Mesenchymal stem cell (in vitro differentiated cells and primary cell): ENCODE results near the gene BCR.

Experiments used
- DNase-seq: peaks from one replicate; pipeline ENCODE4 v3.0.0-alpha.2; 2013
- H2AFZ ChIP-seq: one replicate; pipeline ENCODE4 v1.6.1; 2013; ENCODE audit warnings: low read depth, mild to moderate bottlenecking, control low read depth, inconsistent platforms, low read length, moderate library complexity
- H2AK5ac ChIP-seq: 2 replicates; pipeline ENCODE4 v1.6.1; 2013; ENCODE audit warnings: low read length, moderate library complexity, mild to moderate bottlenecking, inconsistent platforms; ENCODE audit not compliant: severe bottlenecking
- H2BK120ac ChIP-seq: one replicate; pipeline ENCODE4 v1.6.1; 2013; ENCODE audit warnings: low read depth, mild to moderate bottlenecking, inconsistent platforms, low read length, moderate library complexity
- H2BK12ac ChIP-seq, 2 experiments: one replicate each; pipeline ENCODE4 v1.6.1; 2013; ENCODE audit warnings: inconsistent platforms in 2 of 2, low read length in 2 of 2, mild to moderate bottlenecking in 2 of 2, moderate library complexity in 2 of 2, control low read depth in 1 of 2
- H2BK15ac ChIP-seq: one replicate; pipeline ENCODE4 v1.6.1; 2013; ENCODE audit warnings: mild to moderate bottlenecking, low read depth, inconsistent platforms; ENCODE audit not compliant: poor library complexity, severe bottlenecking
- H2BK5ac ChIP-seq: 2 replicates; pipeline ENCODE4 v1.6.1; 2013; ENCODE audit warnings: low read depth, mild to moderate bottlenecking, low read length, control low read depth, inconsistent platforms; ENCODE audit not compliant: poor library complexity, severe bottlenecking
- H3K14ac ChIP-seq, 2 experiments: one replicate each; pipeline ENCODE4 v1.6.1; 2013; ENCODE audit warnings: inconsistent platforms in 2 of 2, low read length in 2 of 2, control low read depth in 1 of 2, mild to moderate bottlenecking in 1 of 2, moderate library complexity in 1 of 2
- H3K18ac ChIP-seq, 2 experiments: one replicate each; pipeline ENCODE4 v1.6.1; 2013; ENCODE audit warnings: inconsistent platforms in 2 of 2, low read length in 2 of 2, control low read depth in 1 of 2, low read depth in 1 of 2, mild to moderate bottlenecking in 1 of 2
- H3K23ac ChIP-seq, 2 experiments: one replicate each; pipeline ENCODE4 v1.6.1; 2013; ENCODE audit warnings: inconsistent platforms in 2 of 2, low read length in 2 of 2, mild to moderate bottlenecking in 2 of 2, moderate library complexity in 2 of 2, control low read depth in 1 of 2
- H3K27ac ChIP-seq: 2 replicates; pipeline ENCODE4 v1.5.1; 2013; ENCODE audit warnings: mild to moderate bottlenecking, moderate library complexity, low read length, control low read depth, inconsistent platforms; ENCODE audit not compliant: poor library complexity, severe bottlenecking
- H3K27me3 ChIP-seq, 2 experiments: 2 replicates each; pipeline versions ENCODE4 v1.6.1 to v1.7.0; 2013; ENCODE audit warnings: low read length in 2 of 2, mild to moderate bottlenecking in 2 of 2, moderate library complexity in 2 of 2, control low read depth in 1 of 2, inconsistent platforms in 1 of 2; ENCODE audit not compliant: control insufficient read depth in 1 of 2, insufficient read depth in 1 of 2
- H3K36me3 ChIP-seq, 2 experiments: 2 replicates each; pipeline versions ENCODE4 v1.6.1 to v1.7.0; 2013; ENCODE audit warnings: low read length in 2 of 2, control low read depth in 1 of 2, inconsistent platforms in 1 of 2, low read depth in 1 of 2, mild to moderate bottlenecking in 1 of 2; ENCODE audit not compliant: insufficient read depth in 2 of 2, control insufficient read depth in 1 of 2
- H3K4ac ChIP-seq, 2 experiments: one replicate each; pipeline ENCODE4 v1.6.1; 2013; ENCODE audit warnings: inconsistent platforms in 2 of 2, low read length in 2 of 2, mild to moderate bottlenecking in 2 of 2, moderate library complexity in 2 of 2, control low read depth in 1 of 2, low read depth in 1 of 2
- H3K4me1 ChIP-seq: 2 replicates; pipeline ENCODE4 v1.6.1; 2013; ENCODE audit warnings: low read depth, low read length, control low read depth; ENCODE audit not compliant: control insufficient read depth, insufficient read depth
- H3K4me2 ChIP-seq: 2 replicates; pipeline ENCODE4 v1.6.1; 2013; ENCODE audit warnings: low read length, mild to moderate bottlenecking, inconsistent platforms; ENCODE audit not compliant: poor library complexity, severe bottlenecking
- H3K4me3 ChIP-seq, 2 experiments: 2 replicates each; pipeline versions ENCODE4 v1.5.1 to v1.7.0; 2013; ENCODE audit warnings: low read length in 2 of 2, mild to moderate bottlenecking in 2 of 2, control low read depth in 1 of 2, low read depth in 1 of 2; ENCODE audit not compliant: insufficient read depth in 1 of 2
- H3K79me1 ChIP-seq: replicated peaks from 2 replicates; pipeline ENCODE4 v1.6.1; 2013; ENCODE audit warnings: mild to moderate bottlenecking, control low read depth, low read length, inconsistent platforms; ENCODE audit not compliant: poor library complexity, severe bottlenecking
- H3K9ac ChIP-seq: 2 replicates; pipeline ENCODE4 v1.7.0; 2013; ENCODE audit warnings: mild to moderate bottlenecking, low read length, moderate library complexity
- H3K9me3 ChIP-seq: 2 replicates; pipeline ENCODE4 v1.7.0; 2013; ENCODE audit warnings: mild to moderate bottlenecking, low read length; ENCODE audit not compliant: control insufficient read depth
- H4K8ac ChIP-seq: one replicate; pipeline ENCODE4 v1.6.1; 2013; ENCODE audit warnings: inconsistent platforms, mild to moderate bottlenecking, low read length, moderate library complexity
- H4K91ac ChIP-seq: one replicate; pipeline ENCODE4 v1.6.1; 2013; ENCODE audit warnings: mild to moderate bottlenecking, low read length, inconsistent platforms
- WGBS: methylation state at CpG from one replicate; pipeline ENCODE4 v1.1.7; 2013; ENCODE audit warnings: mixed read lengths; 5-methylcytosine and 5-hydroxymethylcytosine counted together

BCR gene

GRCh38 chr22:23256171-23256932 lies 76.0 kb downstream of the BCR start:
- no peaks in the 10 kb centered on the region for H3K27me3 ChIP-seq
- no peak overlapping the region for H2AK5ac ChIP-seq
- peaks cover 47% of the 10 kb centered on the region for H3K79me1 ChIP-seq
- no peaks in the 10 kb centered on the region for H3K9me3 ChIP-seq
- H3K36me3 ChIP-seq, result peaks cover 33 to 61% of the 10 kb centered on the region in 2 experiments
- H2AFZ ChIP-seq, result no peak overlapping the region
- H4K8ac ChIP-seq, result no peak overlapping the region
- H3K27ac ChIP-seq, result no peak overlapping the region
- no peak overlapping the region for H3K4me3 ChIP-seq
- no peak for DNase-seq
- no peak overlapping the region for H3K23ac ChIP-seq
- no peak overlapping the region for H3K18ac ChIP-seq
- H3K4me1 ChIP-seq, result peaks cover 7% of the 10 kb centered on the region
- no peak overlapping the region for H2BK5ac ChIP-seq
- H4K91ac ChIP-seq, result peak overlapping the region; percentile 21
- no peak overlapping the region for H3K4me2 ChIP-seq
- H3K4ac ChIP-seq, result no peak overlapping the region
- WGBS, result 94% methylated on average over 10 of the region's 10 CpGs
- no peak overlapping the region for H2BK12ac ChIP-seq
- H2BK15ac ChIP-seq, result no peak overlapping the region
- no peak overlapping the region for H3K14ac ChIP-seq
- H3K9ac ChIP-seq, result peak overlapping the region; percentile 33
- H2BK120ac ChIP-seq, result no peak overlapping the region

- 81% methylated on average over 18 of the region's 19 CpGs for WGBS
- Histone ChIP-seq H4K8ac (peak overlapping the region; percentile 33), H3K4me3 (no peak overlapping the region), H3K9me3 (no peaks in the 10 kb centered on the region), H3K23ac (no peak overlapping the region), H3K79me1 (peaks cover 39% of the 10 kb centered on the region), H4K91ac (peak overlapping the region; percentile 58), H2AFZ (no peak overlapping the region), H3K4me1 (peaks cover 5% of the 10 kb centered on the region), H3K4ac (no peak overlapping the region), H3K14ac (no peak overlapping the region), H3K9ac (peak overlapping the region; percentile 33), H2BK12ac (no peak overlapping the region), H2BK15ac (no peak overlapping the region), H2BK5ac (no peak overlapping the region), H3K27me3 (no peaks in the 10 kb centered on the region), H3K18ac (no peak overlapping the region), H2AK5ac (no peak overlapping the region), H3K4me2 (no peak overlapping the region), H2BK120ac (no peak overlapping the region), H3K27ac (no peak overlapping the region), H3K36me3 (peaks cover 40 to 67% of the 10 kb centered on the region in 2 experiments)
- DNase-seq, result peak; percentile 22
Measured at GRCh38 chr22:23256986-23257888, 76.9 kb downstream of the BCR start.

DNA sequence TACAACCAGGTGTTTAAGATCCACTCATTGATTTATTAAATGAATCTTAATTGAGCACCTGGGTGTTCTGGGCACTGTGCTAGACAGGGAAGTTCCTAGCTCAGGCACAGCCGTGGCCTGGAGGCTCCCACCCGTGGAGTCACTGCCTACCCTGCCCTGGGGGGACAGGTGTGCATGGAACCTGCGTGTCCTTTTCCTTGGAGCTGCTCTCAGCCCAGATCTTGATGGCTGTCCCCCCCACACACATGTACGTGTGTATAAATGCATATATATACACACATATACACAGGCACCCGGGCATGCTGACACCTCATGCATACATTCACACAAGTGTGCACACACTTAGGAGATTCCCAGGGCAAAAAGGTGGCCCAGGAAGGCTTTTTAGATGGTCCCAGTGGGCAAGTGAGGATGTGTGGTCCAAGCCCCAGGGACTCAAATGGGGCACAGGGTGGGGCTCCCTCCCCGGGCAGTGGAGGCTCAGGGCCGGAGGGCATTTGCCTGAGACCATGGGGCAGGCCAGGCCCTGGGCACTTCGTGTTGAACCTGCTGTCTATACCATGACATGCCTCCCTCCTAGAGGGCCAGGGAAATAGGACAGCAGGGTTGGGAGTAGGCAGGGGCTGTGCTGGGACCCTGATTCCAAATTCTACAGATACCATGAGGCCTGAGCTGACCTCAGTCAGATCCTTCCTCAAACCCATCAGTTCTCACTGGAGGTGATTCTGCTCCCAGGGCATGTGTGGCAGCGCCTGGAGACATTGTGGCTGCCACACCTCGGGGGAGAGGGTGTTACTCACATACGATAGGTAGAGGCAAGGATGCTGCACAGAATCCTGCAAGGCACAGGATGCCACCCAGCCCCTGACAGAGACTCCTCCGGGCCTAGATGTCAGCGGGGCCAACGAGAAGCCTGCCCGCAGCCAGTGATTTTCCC lies 77.8 kb downstream of the BCR start:
- no peak overlapping the region for H2BK120ac ChIP-seq
- no peak overlapping the region for H2BK5ac ChIP-seq
- no peak overlapping the region for H3K14ac ChIP-seq
- H3K23ac ChIP-seq, result no peak overlapping the region
- peaks cover 5% of the 10 kb centered on the region for H3K4me1 ChIP-seq
- H3K79me1 ChIP-seq, result peaks cover 37% of the 10 kb centered on the region
- no peak overlapping the region for H2BK12ac ChIP-seq
- 94% methylated on average over 14 of the region's 15 CpGs for WGBS
- H4K91ac ChIP-seq, result no peak overlapping the region
- no peak overlapping the region for H3K18ac ChIP-seq
- H2AFZ ChIP-seq, result no peak overlapping the region
- H3K27me3 ChIP-seq, result no peaks in the 10 kb centered on the region
- H3K27ac ChIP-seq, result no peak overlapping the region
- peaks cover 41 to 76% of the 10 kb centered on the region in 2 experiments for H3K36me3 ChIP-seq
- no peak overlapping the region for H2BK15ac ChIP-seq
- H3K4me2 ChIP-seq, result no peak overlapping the region
- H2AK5ac ChIP-seq, result no peak overlapping the region
- no peak overlapping the region for H3K4me3 ChIP-seq
- H3K9ac ChIP-seq, result peak overlapping the region; percentile 15
- H3K9me3 ChIP-seq, result no peaks in the 10 kb centered on the region
- no peak for DNase-seq
- no peak overlapping the region for H4K8ac ChIP-seq
- no peak overlapping the region for H3K4ac ChIP-seq
